ENCODE measurements around the gene PRCD. TPM values are rescaled to one million over a fixed set of nuclear protein-coding genes. Genes with fewer than 3 reads are reported as not detected.

PRCD gene
- total RNA-seq (not detected), polyA plus RNA-seq (not detected)

- CTCF ChIA-PET (ENCODE audit: partially characterized antibody): interaction anchor here (3.1 kb wide), 1 partner anchor 16 kb away, joined by 13 read pairs; no protein-coding TSS in a partner anchor
- peaks cover 33 to 34% of the 10 kb centered on the region in 2 donors for H3K27me3 Mint-ChIP-seq
- H3K9me3 Mint-ChIP-seq: no peaks in the 10 kb centered on the region
- H3K36me3 Mint-ChIP-seq: no peaks in the 10 kb centered on the region
- peak within 1 kb of the TSS in 7 of 8 donors; percentile 26 to 79 (median 45) for H3K4me3 Mint-ChIP-seq
- POLR2A ChIA-PET (ENCODE audit: partially characterized antibody): interaction anchor here (0.9 kb wide), 1 partner anchor 132 kb away, joined by 3 read pairs; no protein-coding TSS in a partner anchor
- Histone ChIP-seq H3K36me3 (ENCODE audit: insufficient read depth, low read length) (no peaks in the 10 kb centered on the region), H3K27me3 (ENCODE audit: insufficient read depth, low read length) (peaks cover 9% of the 10 kb centered on the region), H3K4me3 (ENCODE audit: low read length in 2 of 2) (no peak within 1 kb of the TSS), H3K27ac (ENCODE audit: low read depth, low read length) (no peak within 1 kb of the TSS), H3K9me3 (ENCODE audit: control insufficient read depth in 1 of 2, low read length in 2 of 2) (no peaks in the 10 kb centered on the region), H3K4me1 (ENCODE audit: insufficient read depth, low read length) (no peaks in the 10 kb centered on the region)
- H3K4me1 Mint-ChIP-seq: peaks cover 1 to 9% (median 3%) of the 10 kb centered on the region in 4 donors
- DNase-seq: peak in 1 of 5 donors; percentile 13
- H3K27ac Mint-ChIP-seq: peak within 1 kb of the TSS in 4 of 7 donors; percentile 7 to 57 (median 41)
- intact Hi-C loops (cut with micrococcal nuclease): no loop called here
These were observed at the start of gene PRCD for GRCh38 chr17:76539631-76540271. PRCD (plus strand) TSS chr17:76540044; CDS start chr17:76540142, 98 bp downstream.

GRCh38 chr17:76490112-76490710 lies 49.6 kb upstream of the PRCD start:
- H3K4me3 Mint-ChIP-seq: no peak overlapping the region
- H3K27ac Mint-ChIP-seq: peak overlapping the region in 3 of 7 donors; percentile 50 to 84 (median 70)

DNA sequence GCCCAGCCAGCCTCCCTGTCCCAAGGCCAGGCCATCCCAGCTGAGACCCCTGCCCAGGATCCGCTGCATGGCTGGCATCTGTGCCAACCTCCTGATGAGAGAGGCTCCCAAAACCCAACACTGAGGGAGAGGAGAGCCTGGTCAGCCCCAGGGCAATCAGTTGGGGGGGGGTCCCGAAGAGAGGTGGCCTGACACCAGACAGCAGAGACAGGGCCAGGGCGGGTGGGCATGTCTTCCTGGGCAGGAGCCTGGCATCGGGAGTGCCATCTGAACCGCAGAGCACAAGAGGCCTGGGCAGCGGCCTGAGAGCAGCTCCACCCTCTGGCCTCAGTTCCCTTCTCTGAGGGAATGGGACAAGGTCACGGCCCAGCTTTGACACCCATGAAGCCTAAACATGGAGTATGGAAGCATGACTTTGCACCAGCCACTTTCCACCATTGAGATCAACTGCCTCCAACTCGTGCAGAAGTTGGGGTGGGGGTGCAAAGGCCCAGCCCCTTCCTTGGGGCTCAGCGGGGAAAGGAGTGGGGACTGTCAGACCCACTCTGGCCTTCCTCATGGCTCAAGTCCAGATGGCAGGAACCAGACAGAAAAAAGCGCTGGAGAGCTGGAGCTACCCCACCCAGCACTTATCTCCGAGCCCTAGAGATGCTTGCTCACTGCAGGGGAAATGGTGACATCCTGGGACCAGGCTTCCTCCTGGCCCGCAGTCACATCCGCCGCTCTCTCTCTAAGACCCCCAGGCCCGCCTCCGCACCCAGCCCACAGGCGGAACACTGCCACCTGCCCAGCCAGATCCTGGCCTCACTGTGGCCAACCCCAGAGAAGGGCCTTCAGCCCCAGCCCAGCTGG lies 48.3 kb upstream of the PRCD start:
- no peaks in the 10 kb centered on the region for H3K9me3 Mint-ChIP-seq
- H3K4me1 Mint-ChIP-seq: peaks cover 16 to 50% (median 35%) of the 10 kb centered on the region in 4 donors
- no peaks in the 10 kb centered on the region for H3K36me3 ChIP-seq (ENCODE audit: insufficient read depth, low read length)
- H3K27me3 Mint-ChIP-seq: no peaks in the 10 kb centered on the region
- peak overlapping the region in 7 of 8 donors; percentile 41 to 76 (median 62) for H3K4me3 Mint-ChIP-seq
- H3K27ac Mint-ChIP-seq: peak overlapping the region; percentile 24 to 94 (median 77)
- H3K27ac ChIP-seq (ENCODE audit: low read depth, low read length): peak overlapping the region; percentile 64
- H3K36me3 Mint-ChIP-seq: peaks cover 0 to 4% of the 10 kb centered on the region in 2 donors
- no peak for DNase-seq
- ChIA-PET CTCF (ENCODE audit: partially characterized antibody) (interaction anchor here (0.8 to 2.5 kb wide), 3 partner anchors 25 to 83 kb away, joined by 3 to 16 read pairs (median 4); partner anchors contain the start of gene AANAT), POLR2A (ENCODE audit: partially characterized antibody) (interaction anchor here (1.4 to 4.8 kb wide), 7 partner anchors 10 to 138 kb away, joined by 3 to 45 read pairs (median 5); partner anchors contain the start of genes PRPSAP1, RHBDF2 and UBE2O)
- no peaks in the 10 kb centered on the region for H3K27me3 ChIP-seq (ENCODE audit: insufficient read depth, low read length)
- H3K4me3 ChIP-seq (ENCODE audit: low read length in 2 of 2): no peak overlapping the region
- H3K4me1 ChIP-seq (ENCODE audit: insufficient read depth, low read length): peaks cover 44% of the 10 kb centered on the region
- no peaks in the 10 kb centered on the region for H3K9me3 ChIP-seq (ENCODE audit: control insufficient read depth in 1 of 2, low read length in 2 of 2)
- intact Hi-C loops (cut with micrococcal nuclease): no loop called here

More at GRCh38 chr17:76490112-76490710, 49.6 kb upstream of the PRCD start:
- Mint-ChIP-seq H3K36me3 (peaks cover 0 to 5% of the 10 kb centered on the region in 2 donors), H3K4me1 (peaks cover 16 to 42% (median 31%) of the 10 kb centered on the region in 4 donors), H3K9me3 (no peaks in the 10 kb centered on the region), H3K27me3 (no peaks in the 10 kb centered on the region)
- no peak overlapping the region for H3K27ac ChIP-seq (ENCODE audit: low read depth, low read length)
- no peaks in the 10 kb centered on the region for H3K27me3 ChIP-seq (ENCODE audit: insufficient read depth, low read length)
- peaks cover 42% of the 10 kb centered on the region for H3K4me1 ChIP-seq (ENCODE audit: insufficient read depth, low read length)
- POLR2A ChIA-PET (ENCODE audit: partially characterized antibody): interaction anchor here (1.4 to 4.8 kb wide), 4 partner anchors 10 to 23 kb away, joined by 3 to 45 read pairs (median 4); partner anchors contain the start of gene RHBDF2
- no peaks in the 10 kb centered on the region for H3K36me3 ChIP-seq (ENCODE audit: insufficient read depth, low read length)
- DNase-seq: peak in 1 of 5 donors; percentile 33
- no peak overlapping the region for H3K4me3 ChIP-seq (ENCODE audit: low read length in 2 of 2)
- intact Hi-C loops (cut with micrococcal nuclease): no loop called here
- CTCF ChIA-PET (ENCODE audit: partially characterized antibody): interaction anchor here (0.9 to 1.6 kb wide), 2 partner anchors 9 to 82 kb away, joined by 3 read pairs; no protein-coding TSS in a partner anchor
- no peaks in the 10 kb centered on the region for H3K9me3 ChIP-seq (ENCODE audit: control insufficient read depth in 1 of 2, low read length in 2 of 2)

- no peaks in the 10 kb centered on the region for H3K9me3 ChIP-seq (ENCODE audit: control insufficient read depth in 1 of 2, low read length in 2 of 2)
- H3K27ac ChIP-seq (ENCODE audit: low read depth, low read length): peak overlapping the region; percentile 64
- intact Hi-C loops (cut with micrococcal nuclease): no loop called here
- peak overlapping the region; percentile 70 to 87 (median 84) for H3K4me3 Mint-ChIP-seq
- peak overlapping the region in 1 of 2 donors; percentile 46 for H3K4me3 ChIP-seq (ENCODE audit: low read length in 2 of 2)
- H3K36me3 Mint-ChIP-seq: peaks cover 0 to 5% of the 10 kb centered on the region in 2 donors
- no peaks in the 10 kb centered on the region for H3K27me3 ChIP-seq (ENCODE audit: insufficient read depth, low read length)
- peak overlapping the region; percentile 74 to 97 (median 94) for H3K27ac Mint-ChIP-seq
- no peaks in the 10 kb centered on the region for H3K9me3 Mint-ChIP-seq
- DNase-seq: peak in 1 of 5 donors; percentile 41
- ChIA-PET CTCF (ENCODE audit: partially characterized antibody) (interaction anchor here (0.7 to 3.0 kb wide), 9 partner anchors 9 to 487 kb away, joined by 3 to 23 read pairs (median 4); partner anchors contain the start of genes AANAT, RHBDF2 and SPHK1), POLR2A (ENCODE audit: partially characterized antibody) (interaction anchor here (0.9 to 4.8 kb wide), 13 partner anchors 9 to 284 kb away, joined by 3 to 45 read pairs (median 6); partner anchors contain the start of genes PRPSAP1, RHBDF2 and UBE2O)
- no peaks in the 10 kb centered on the region for H3K36me3 ChIP-seq (ENCODE audit: insufficient read depth, low read length)
- peaks cover 17 to 58% (median 38%) of the 10 kb centered on the region in 4 donors for H3K4me1 Mint-ChIP-seq
- H3K4me1 ChIP-seq (ENCODE audit: insufficient read depth, low read length): peaks cover 44% of the 10 kb centered on the region
- H3K27me3 Mint-ChIP-seq: no peaks in the 10 kb centered on the region
These were observed 47.5 kb upstream of the PRCD start for GRCh38 chr17:76492123-76492988.

DNA sequence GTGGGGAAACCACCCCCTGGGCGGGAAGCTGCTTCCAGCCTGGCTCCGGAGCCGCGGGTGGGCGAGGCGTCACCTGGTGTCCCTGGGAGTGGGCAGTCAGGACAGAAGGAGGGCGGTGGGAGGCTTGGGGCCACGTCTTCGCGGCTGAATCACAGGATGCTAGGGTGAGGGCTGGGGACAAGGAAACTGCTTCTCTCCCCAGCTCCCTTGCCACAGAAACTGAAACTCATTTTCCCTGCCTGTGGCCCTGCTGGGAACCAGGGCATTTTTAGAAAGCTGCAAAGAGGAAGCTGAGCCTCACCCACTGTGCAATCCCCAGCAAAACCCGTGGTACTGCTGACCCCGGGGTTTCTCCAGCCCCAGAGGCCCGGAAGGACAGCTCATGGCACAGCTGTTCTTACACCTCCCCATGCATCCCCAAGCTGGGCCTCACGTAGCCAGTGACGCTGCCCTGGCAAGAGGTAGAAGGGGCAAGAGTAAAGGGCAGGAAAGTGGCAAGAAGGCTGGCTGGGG lies 46.8 kb upstream of the PRCD start:
- ChIA-PET CTCF (ENCODE audit: partially characterized antibody) (interaction anchor here (0.6 to 3.0 kb wide), 13 partner anchors 8 to 488 kb away, joined by 3 to 23 read pairs (median 4); partner anchors contain the start of genes AANAT, RHBDF2 and SPHK1), POLR2A (ENCODE audit: partially characterized antibody) (interaction anchor here (0.6 to 4.8 kb wide), 17 partner anchors 8 to 285 kb away, joined by 3 to 45 read pairs (median 3); partner anchors contain the start of genes PRPSAP1, RHBDF2 and UBE2O)
- peaks cover 0 to 5% of the 10 kb centered on the region in 2 donors for H3K36me3 Mint-ChIP-seq
- H3K4me3 Mint-ChIP-seq: peak overlapping the region; percentile 70 to 87 (median 84)
- DNase-seq: peak; percentile 15 to 53 (median 37)
- peak overlapping the region; percentile 64 for H3K27ac ChIP-seq (ENCODE audit: low read depth, low read length)
- no peaks in the 10 kb centered on the region for H3K36me3 ChIP-seq (ENCODE audit: insufficient read depth, low read length)
- H3K27me3 Mint-ChIP-seq: no peaks in the 10 kb centered on the region
- peak overlapping the region; percentile 74 to 97 (median 94) for H3K27ac Mint-ChIP-seq
- no peaks in the 10 kb centered on the region for H3K9me3 ChIP-seq (ENCODE audit: control insufficient read depth in 1 of 2, low read length in 2 of 2)
- intact Hi-C loops (cut with micrococcal nuclease): no loop called here
- no peaks in the 10 kb centered on the region for H3K9me3 Mint-ChIP-seq
- no peaks in the 10 kb centered on the region for H3K27me3 ChIP-seq (ENCODE audit: insufficient read depth, low read length)
- peaks cover 17 to 64% (median 42%) of the 10 kb centered on the region in 4 donors for H3K4me1 Mint-ChIP-seq
- H3K4me3 ChIP-seq (ENCODE audit: low read length in 2 of 2): peak overlapping the region; percentile 34 to 46
- H3K4me1 ChIP-seq (ENCODE audit: insufficient read depth, low read length): peaks cover 46% of the 10 kb centered on the region
